DOHH2 (cell line): ENCODE data around the gene SGCE.
A peak's percentile ranks its signal among the peaks of the same experiment; 100 is the strongest.
"Not testable (repeated sequence)": the region's sequence is repeated elsewhere in the genome, so short reads cannot be mapped to it uniquely, and the experiment has no call there.

Experiments used
- H3F3A ChIP-seq: fragments of 200-600 bp; sonication (generic), shearing (Covaris generic); 2 replicates; pipeline ENCODE4 v1.6.0; 2016; ENCODE audit warnings: antibody characterized with exemption, mild to moderate bottlenecking; ENCODE audit not compliant: control insufficient read depth, insufficient read depth
- H3K27ac ChIP-seq: fragments of 200-600 bp; sonication (generic); 2 replicates; pipeline ENCODE4 v1.5.1; 2014; ENCODE audit warnings: low read depth, mild to moderate bottlenecking, low read length, moderate library complexity
- H3K27me3 ChIP-seq: fragments of 200-600 bp; sonication (generic); 2 replicates; pipeline ENCODE4 v1.6.1; 2014; ENCODE audit warnings: mild to moderate bottlenecking, low read length, mixed read lengths; ENCODE audit not compliant: control insufficient read depth
- H3K36me3 ChIP-seq: fragments of 200-600 bp; sonication (generic); 2 replicates; pipeline ENCODE4 v1.6.1; 2014; ENCODE audit warnings: mild to moderate bottlenecking, low read length, moderate library complexity, mixed read lengths; ENCODE audit not compliant: control insufficient read depth
- H3K4me1 ChIP-seq: fragments of 200-600 bp; sonication (generic); 2 replicates; pipeline ENCODE4 v1.6.1; 2014; ENCODE audit warnings: mild to moderate bottlenecking, low read length, mixed read lengths; ENCODE audit not compliant: control insufficient read depth
- H3K4me2 ChIP-seq: fragments of 200-600 bp; sonication (generic); 2 replicates; pipeline ENCODE4 v1.6.0; 2014; ENCODE audit warnings: mild to moderate bottlenecking, low read length, moderate library complexity
- H3K4me3 ChIP-seq: fragments of 200-600 bp; sonication (generic); 2 replicates; pipeline ENCODE4 v1.5.1; 2014; ENCODE audit warnings: mild to moderate bottlenecking, low read length, mixed read lengths
- H3K79me2 ChIP-seq: fragments of 200-600 bp; sonication (generic); 2 replicates; pipeline ENCODE4 v1.6.1; 2014; ENCODE audit warnings: mild to moderate bottlenecking, low read length, mixed read lengths; ENCODE audit not compliant: control insufficient read depth
- H3K9me2 ChIP-seq: fragments of 200-600 bp; sonication (generic); replicated peaks from 2 replicates; pipeline ENCODE4 v1.6.1; 2014; ENCODE audit warnings: mild to moderate bottlenecking, low read length, mixed read lengths; ENCODE audit not compliant: control insufficient read depth
- H3K9me3 ChIP-seq: fragments of 200-600 bp; sonication (generic); 2 replicates; pipeline ENCODE4 v1.6.1; 2014; ENCODE audit warnings: antibody characterized with exemption, low read length, mixed read lengths; ENCODE audit not compliant: control insufficient read depth, insufficient read depth
- H4K20me1 ChIP-seq: fragments of 200-600 bp; sonication (generic); 2 replicates; pipeline ENCODE4 v1.6.0; 2014; ENCODE audit warnings: low read depth, mild to moderate bottlenecking, antibody characterized with exemption, low read length, moderate library complexity; ENCODE audit not compliant: control insufficient read depth, insufficient read depth
- EZH2phosphoT487 ChIP-seq: fragments of 200-600 bp; sonication (generic); IDR thresholded peaks from 2 replicates; pipeline ENCODE4 v1.6.1; 2017; ENCODE audit warnings: borderline replicate concordance, mild to moderate bottlenecking, antibody characterized with exemption, low read length, moderate library complexity, mixed read lengths
- TF ChIP-seq, protein P1 (sequence below): fragments of 200-600 bp; sonication (generic); IDR thresholded peaks from one replicate; pipeline ENCODE4 v1.5.1; 2014; ENCODE audit warnings: antibody characterized with exemption, mild to moderate bottlenecking, low read depth, low read length; ENCODE audit not compliant: poor library complexity, severe bottlenecking

Gene SGCE, protein sequence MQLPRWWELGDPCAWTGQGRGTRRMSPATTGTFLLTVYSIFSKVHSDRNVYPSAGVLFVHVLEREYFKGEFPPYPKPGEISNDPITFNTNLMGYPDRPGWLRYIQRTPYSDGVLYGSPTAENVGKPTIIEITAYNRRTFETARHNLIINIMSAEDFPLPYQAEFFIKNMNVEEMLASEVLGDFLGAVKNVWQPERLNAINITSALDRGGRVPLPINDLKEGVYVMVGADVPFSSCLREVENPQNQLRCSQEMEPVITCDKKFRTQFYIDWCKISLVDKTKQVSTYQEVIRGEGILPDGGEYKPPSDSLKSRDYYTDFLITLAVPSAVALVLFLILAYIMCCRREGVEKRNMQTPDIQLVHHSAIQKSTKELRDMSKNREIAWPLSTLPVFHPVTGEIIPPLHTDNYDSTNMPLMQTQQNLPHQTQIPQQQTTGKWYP

DNA sequence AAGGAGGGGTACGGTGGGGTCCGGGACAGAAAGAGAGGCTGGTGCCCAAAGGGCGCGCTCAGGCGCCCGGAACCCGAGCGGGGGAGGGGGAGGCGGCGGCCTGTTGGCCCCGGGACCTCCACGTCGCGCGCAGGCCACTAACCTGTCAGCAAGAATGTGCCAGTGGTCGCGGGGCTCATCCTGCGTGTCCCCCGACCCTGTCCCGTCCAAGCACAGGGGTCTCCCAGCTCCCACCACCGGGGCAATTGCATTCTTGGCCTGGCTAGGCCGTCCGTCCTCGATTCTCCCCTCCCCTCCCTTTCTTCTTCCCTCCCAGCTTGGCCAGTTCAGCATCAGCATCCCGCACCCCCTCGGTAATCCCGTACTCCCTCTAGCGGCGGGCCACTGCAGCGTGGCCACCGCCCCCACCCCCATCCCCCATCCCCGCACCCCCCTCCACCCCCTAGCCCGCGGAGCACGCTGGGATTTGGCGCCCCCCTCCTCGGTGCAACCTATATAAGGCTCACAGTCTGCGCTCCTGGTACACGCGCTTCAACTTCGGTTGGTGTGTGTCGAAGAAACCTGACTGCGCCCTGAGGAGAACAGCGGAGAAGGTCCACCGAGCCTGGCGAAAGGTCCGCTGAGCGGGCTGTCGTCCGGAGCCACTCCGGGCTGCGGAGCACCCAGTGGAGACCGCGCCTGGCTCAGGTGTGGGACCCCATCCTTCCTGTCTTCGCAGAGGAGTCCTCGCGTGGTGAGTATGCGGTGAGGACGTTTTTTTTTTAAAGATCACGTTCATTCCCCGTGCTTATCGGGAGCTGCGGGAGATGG, at the start of gene SGCE:
Gene SGCE (minus strand): TSS at position 286 of the 810 bp plus-strand sequence. CDS start 35 bp downstream, at position 251.
- Histone ChIP-seq H4K20me1 (peaks cover 12% of the 10 kb centered on the region), H3K4me1 (peaks cover 29% of the 10 kb centered on the region), H3K9me3 (no peaks in the 10 kb centered on the region), H3F3A (peaks cover 9% of the 10 kb centered on the region), H3K27me3 (no peaks in the 10 kb centered on the region), H3K9me2 (no peaks in the 10 kb centered on the region), H3K4me2 (peak within 1 kb of the TSS; percentile 91), H3K79me2 (peaks cover 83% of the 10 kb centered on the region), H3K36me3 (peaks cover 11% of the 10 kb centered on the region; the same call in 1 of the 2 replicates), H3K4me3 (peak within 1 kb of the TSS; percentile 88), H3K27ac (peak within 1 kb of the TSS; percentile 79)
- TF ChIP-seq, protein P1, sequence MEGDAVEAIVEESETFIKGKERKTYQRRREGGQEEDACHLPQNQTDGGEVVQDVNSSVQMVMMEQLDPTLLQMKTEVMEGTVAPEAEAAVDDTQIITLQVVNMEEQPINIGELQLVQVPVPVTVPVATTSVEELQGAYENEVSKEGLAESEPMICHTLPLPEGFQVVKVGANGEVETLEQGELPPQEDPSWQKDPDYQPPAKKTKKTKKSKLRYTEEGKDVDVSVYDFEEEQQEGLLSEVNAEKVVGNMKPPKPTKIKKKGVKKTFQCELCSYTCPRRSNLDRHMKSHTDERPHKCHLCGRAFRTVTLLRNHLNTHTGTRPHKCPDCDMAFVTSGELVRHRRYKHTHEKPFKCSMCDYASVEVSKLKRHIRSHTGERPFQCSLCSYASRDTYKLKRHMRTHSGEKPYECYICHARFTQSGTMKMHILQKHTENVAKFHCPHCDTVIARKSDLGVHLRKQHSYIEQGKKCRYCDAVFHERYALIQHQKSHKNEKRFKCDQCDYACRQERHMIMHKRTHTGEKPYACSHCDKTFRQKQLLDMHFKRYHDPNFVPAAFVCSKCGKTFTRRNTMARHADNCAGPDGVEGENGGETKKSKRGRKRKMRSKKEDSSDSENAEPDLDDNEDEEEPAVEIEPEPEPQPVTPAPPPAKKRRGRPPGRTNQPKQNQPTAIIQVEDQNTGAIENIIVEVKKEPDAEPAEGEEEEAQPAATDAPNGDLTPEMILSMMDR, result peak; percentile 39
- no peak for TF ChIP-seq EZH2phosphoT487

DNA sequence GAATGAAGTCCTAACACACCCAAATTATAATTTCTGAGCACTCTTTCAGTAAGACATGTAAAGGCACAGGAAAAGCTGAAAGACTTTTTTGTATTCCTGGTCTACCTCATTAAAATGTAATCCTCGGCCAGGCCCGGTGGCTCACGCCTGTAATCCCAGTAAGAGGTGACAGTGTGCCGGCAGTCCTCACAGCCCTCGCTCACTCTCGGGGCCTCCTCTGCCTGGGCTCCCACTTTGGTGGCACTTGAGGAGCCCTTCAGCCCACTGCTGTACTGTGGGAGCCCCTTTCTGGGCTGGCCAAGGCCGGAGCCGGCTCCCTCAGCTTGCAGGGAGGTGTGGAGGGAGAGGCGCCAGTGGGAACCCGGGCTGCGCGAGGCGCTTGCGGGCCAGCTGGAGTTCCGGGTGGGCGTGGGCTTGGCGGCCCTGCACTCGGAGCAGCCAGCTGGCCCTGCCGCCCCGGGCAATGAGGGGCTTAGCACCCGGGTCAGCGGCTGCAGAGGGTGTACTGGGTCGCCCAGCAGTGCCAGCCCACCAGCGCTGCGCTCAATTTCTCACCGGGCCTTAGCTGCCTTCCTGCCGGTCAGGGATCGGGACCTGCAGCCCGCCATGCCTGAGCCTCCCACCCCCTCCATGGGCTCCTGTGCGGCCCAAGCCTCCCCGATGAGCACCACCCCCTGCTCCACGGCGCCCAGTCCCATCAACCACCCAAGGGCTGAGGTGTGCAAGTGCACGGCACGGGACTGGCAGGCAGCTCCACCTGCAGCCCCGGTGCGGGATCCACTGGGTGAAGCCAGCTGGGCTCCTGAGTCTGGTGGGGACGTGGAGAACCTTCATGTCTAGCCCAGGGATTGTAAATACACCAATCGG, 49.5 kb upstream of the SGCE start:
- not testable (repeated sequence) for H3K9me3 ChIP-seq, H3K79me2 ChIP-seq

DNA sequence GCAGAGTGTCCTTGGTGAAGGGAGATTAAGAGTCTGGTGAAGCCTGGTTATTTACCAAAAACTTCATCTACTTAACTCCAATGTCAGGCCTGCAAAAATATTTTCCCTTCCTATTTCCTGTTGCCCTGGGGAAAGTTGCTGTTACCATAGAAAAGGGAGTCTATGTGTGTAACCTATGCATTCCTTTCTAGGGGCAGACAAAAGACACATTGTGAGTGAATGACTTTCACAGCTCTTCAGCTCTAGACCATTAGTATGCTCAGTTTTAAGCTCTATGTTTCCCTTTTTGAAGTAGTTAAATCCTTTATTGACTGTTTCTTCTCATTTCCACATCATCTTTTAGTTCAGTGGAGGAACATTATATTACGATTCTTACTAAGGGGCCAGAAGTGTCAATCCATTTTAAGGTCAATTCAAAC, 45.6 kb upstream of the SGCE start:
- Histone ChIP-seq H3K79me2 (no peaks in the 10 kb centered on the region), H3K27ac (no peak overlapping the region), H3K36me3 (no peaks in the 10 kb centered on the region), H4K20me1 (no peaks in the 10 kb centered on the region), H3K27me3 (no peaks in the 10 kb centered on the region), H3K9me2 (no peaks in the 10 kb centered on the region), H3K4me3 (no peak overlapping the region), H3K4me2 (no peak overlapping the region), H3F3A (no peaks in the 10 kb centered on the region), H3K4me1 (no peaks in the 10 kb centered on the region), H3K9me3 (no peaks in the 10 kb centered on the region)
- TF ChIP-seq EZH2phosphoT487, result no peak
- TF ChIP-seq, protein P1, result no peak

More for the DNA sequence above, 49.5 kb upstream of the SGCE start:
- H3K27me3 ChIP-seq, H3K27ac ChIP-seq, H3K4me1 ChIP-seq, H3K4me3 ChIP-seq, H3F3A ChIP-seq, H3K4me2 ChIP-seq, H4K20me1 ChIP-seq, H3K9me2 ChIP-seq, H3K36me3 ChIP-seq: not testable (repeated sequence)
